GM23338 (cell line): ENCODE results near the gene EYS. TPM values are rescaled to one million over a fixed set of nuclear protein-coding genes. Genes with fewer than 3 reads are reported as not detected.

Source experiments
- ATAC-seq: fragments of 200-7000 bp; cut with Tn5 transposase; 3 replicates; pipeline ENCODE4 v1.9.1; 2020
- DNase-seq: peaks from one replicate; pipeline ENCODE4 v3.0.0-alpha.2; 2015; ENCODE audit warnings: low spot score
- H2AFZ ChIP-seq: fragments of 200-600 bp; sonication (generic); 2 replicates; pipeline ENCODE4 v1.8.0; 2016; ENCODE audit warnings: antibody characterized with exemption, mild to moderate bottlenecking, moderate library complexity
- H3F3A ChIP-seq: fragments of 200-600 bp; sonication (generic); replicated peaks from 2 replicates; pipeline ENCODE4 v1.8.0; 2017; ENCODE audit warnings: antibody characterized with exemption, mixed run types, low read depth
- H3K27ac ChIP-seq: fragments of 200-600 bp; sonication (generic); 2 replicates; pipeline ENCODE4 v1.6.1; 2016; ENCODE audit warnings: low read depth
- H3K27me3 ChIP-seq: fragments of 200-600 bp; sonication (generic); 2 replicates; pipeline ENCODE4 v1.8.0; 2016; ENCODE audit warnings: mild to moderate bottlenecking, mixed run types, moderate library complexity; ENCODE audit not compliant: insufficient read depth
- H3K36me3 ChIP-seq: fragments of 200-600 bp; sonication (generic); 2 replicates; pipeline ENCODE4 v1.8.0; 2016; ENCODE audit warnings: mild to moderate bottlenecking; ENCODE audit not compliant: insufficient read depth
- H3K4me1 ChIP-seq: fragments of 200-600 bp; sonication (generic); 2 replicates; pipeline ENCODE4 v1.8.0; 2016; ENCODE audit warnings: mild to moderate bottlenecking, moderate library complexity; ENCODE audit not compliant: insufficient read depth
- H3K4me2 ChIP-seq: fragments of 200-600 bp; sonication (generic); 2 replicates; pipeline ENCODE4 v1.7.1; 2017; ENCODE audit warnings: mixed run types
- H3K4me3 ChIP-seq: fragments of 200-600 bp; sonication (generic); 2 replicates; pipeline ENCODE4 v1.6.1; 2016; ENCODE audit warnings: mixed run types
- H3K79me2 ChIP-seq: fragments of 200-600 bp; sonication (generic); replicated peaks from 2 replicates; pipeline ENCODE4 v1.8.0; 2017; ENCODE audit warnings: mild to moderate bottlenecking; ENCODE audit not compliant: insufficient read depth
- H3K9me2 ChIP-seq: fragments of 200-600 bp; sonication (generic); 2 replicates; pipeline ENCODE4 v1.8.0; 2017; ENCODE audit not compliant: insufficient read depth
- H4K20me1 ChIP-seq: fragments of 200-600 bp; sonication (generic); replicated peaks from 2 replicates; pipeline ENCODE4 v1.8.0; 2017; ENCODE audit warnings: mild to moderate bottlenecking; ENCODE audit not compliant: insufficient read depth
- H3K27ac Mint-ChIP-seq: 2 replicates; pipeline ENCODE4 v1.8.0; 2020; ENCODE audit warnings: inconsistent platforms, mild to moderate bottlenecking, moderate library complexity, mixed read lengths
- H3K27me3 Mint-ChIP-seq: 3 replicates; pipeline ENCODE4 v1.8.0; 2022; ENCODE audit warnings: low read depth, mild to moderate bottlenecking, moderate library complexity, mixed read lengths, inconsistent platforms; ENCODE audit not compliant: insufficient read depth, poor library complexity
- H3K36me3 Mint-ChIP-seq: 3 replicates; pipeline ENCODE4 v1.8.0; 2021; ENCODE audit warnings: low read depth, mild to moderate bottlenecking, inconsistent platforms, moderate library complexity, mixed read lengths
- H3K4me1 Mint-ChIP-seq: 3 replicates; pipeline ENCODE4 v1.8.0; 2020; ENCODE audit warnings: mild to moderate bottlenecking, inconsistent platforms, mixed read lengths
- H3K4me3 Mint-ChIP-seq: 3 replicates; pipeline ENCODE4 v1.8.0; 2021; ENCODE audit warnings: moderate library complexity, mild to moderate bottlenecking, inconsistent platforms, mixed read lengths
- H3K9me3 Mint-ChIP-seq: 3 replicates; pipeline ENCODE4 v1.8.0; 2020; ENCODE audit warnings: moderate library complexity, mild to moderate bottlenecking, inconsistent platforms, mixed read lengths
- EZH2 ChIP-seq: fragments of 200-600 bp; sonication (generic); IDR thresholded peaks from one replicate; pipeline ENCODE4 v1.8.0; 2017; ENCODE audit warnings: antibody characterized with exemption, mild to moderate bottlenecking, low read depth; ENCODE audit not compliant: unreplicated experiment
- JUNB ChIP-seq: IDR thresholded peaks from one replicate; pipeline ENCODE4 v1.6.1; 2016; ENCODE audit warnings: antibody characterized with exemption; ENCODE audit not compliant: unreplicated experiment
- NANOG ChIP-seq: IDR thresholded peaks from 2 replicates; pipeline ENCODE4 v1.6.1; 2016; ENCODE audit warnings: antibody characterized with exemption, borderline replicate concordance
- REST ChIP-seq: IDR thresholded peaks from one replicate; pipeline ENCODE4 v1.6.1; 2018; ENCODE audit warnings: antibody characterized with exemption; ENCODE audit not compliant: unreplicated experiment
- ZNF462 ChIP-seq: fragments of 250-450 bp; sonication (Bioruptor Pico); IDR thresholded peaks from 2 replicates; pipeline ENCODE4 v1.5.0; 2020; ENCODE audit warnings: mild to moderate bottlenecking, moderate library complexity
- polyA plus RNA-seq: library from polyadenylated mRNA; unstranded; fragments of >200 nt; fragmentation: Nextera tagmentation; extraction: Ambion mirVana; gene quantifications from 2 replicates; pipeline ENCODE4 v1.2.1, GENCODE V29; 2016
- total RNA-seq: library from RNA; depleted of rRNA; stranded (reverse); fragments of >200 nt; shearing (Covaris generic); gene quantifications from 2 replicates; pipeline ENCODE4 v1.2.3, GENCODE V29; 2014

Gene EYS
- total and polyA plus RNA-seq, 2 experiments from 2014 or later: 0.38 to 0.52 TPM

- Mint-ChIP-seq H3K27me3 (no peaks in the 10 kb centered on the region), H3K27ac (no peak overlapping the region), H3K9me3 (0 out of 3 replicates have a peak, but pooled peaks cover 3% of the 10 kb centered on the region), H3K36me3 (no peaks in the 10 kb centered on the region), H3K4me3 (no peak overlapping the region), H3K4me1 (no peaks in the 10 kb centered on the region)
- no peaks in the 10 kb centered on the region for H3K36me3 ChIP-seq
- H3K4me1 ChIP-seq: no peaks in the 10 kb centered on the region
- DNase-seq (no peak), ATAC-seq (no peak)
- no peak overlapping the region for H3K4me2 ChIP-seq
- no peaks in the 10 kb centered on the region for H3K27me3 ChIP-seq
- H3K79me2 ChIP-seq: no peaks in the 10 kb centered on the region
- TF ChIP-seq ZNF462 (CRISPR knock-in tag) (no peak), REST (no peak), NANOG (no peak), JUNB (no peak), EZH2 (no peak)
- H2AFZ ChIP-seq: no peak overlapping the region
- H3F3A ChIP-seq: no peaks in the 10 kb centered on the region
- no peak overlapping the region for H3K4me3 ChIP-seq
- peaks cover 4% of the 10 kb centered on the region for H3K9me2 ChIP-seq
- no peaks in the 10 kb centered on the region for H4K20me1 ChIP-seq
- H3K27ac ChIP-seq: no peak overlapping the region
These were observed 969.6 kb downstream of the EYS start for GRCh38 chr6:64737418-64737817.
